Body of pancreas (tissue), 4 donors: ENCODE measurements around the gene PRXL2C. TPM values are rescaled to one million over a fixed set of nuclear protein-coding genes. Genes with fewer than 3 reads are reported as not detected.
A peak's percentile ranks its signal among the peaks of the same experiment; 100 is the strongest.

Experiments
- ATAC-seq: fragments of 150-250 bp; one replicate; pipeline ENCODE4 v1.9.1; 2016
- DNase-seq, 4 donors: peaks; one replicate each; pipeline ENCODE4 v3.0.0-alpha.2; 2019
- H3K27ac ChIP-seq, 4 donors: fragments of 200-600 bp; sonication (generic); 1 replicate in 3 of 4; 2 replicates in 1 of 4; pipeline versions ENCODE4 v1.5.1 to v1.6.1; 2016 to 2019; ENCODE audit warnings: mild to moderate bottlenecking in 1 of 4, mixed read lengths in 1 of 4, moderate library complexity in 1 of 4
- H3K27me3 ChIP-seq, 2 donors: fragments of 200-600 bp; sonication (generic); one replicate each; pipeline ENCODE4 v1.6.0; 2016; ENCODE audit warnings: mild to moderate bottlenecking in 1 of 2
- H3K36me3 ChIP-seq, 2 donors: fragments of 200-600 bp; sonication (generic); replicated peaks in 1 of 2; 2 replicates each; pipeline ENCODE4 v1.5.1; 2016; ENCODE audit warnings: low read depth in 2 of 2; ENCODE audit not compliant: insufficient read depth in 1 of 2
- H3K4me1 ChIP-seq: fragments of 200-600 bp; sonication (generic); one replicate; pipeline ENCODE4 v1.6.0; 2016
- H3K4me3 ChIP-seq, 2 donors: fragments of 200-600 bp; sonication (generic); 1 replicate in 1 of 2; 2 replicates in 1 of 2; pipeline ENCODE4 v1.5.1; 2016 to 2019
- H3K9me3 ChIP-seq, 3 donors: fragments of 200-600 bp; sonication (generic); 1 replicate in 2 of 3; 2 replicates in 1 of 3; pipeline ENCODE4 v1.5.1; 2016
- POLR2A ChIP-seq, 3 donors: fragments of 450-650 bp; IDR thresholded peaks; one replicate each; pipeline ENCODE4 v1.6.1; 2016; ENCODE audit warnings: antibody characterized with exemption in 3 of 3, mild to moderate bottlenecking in 2 of 3
- WGBS, 2 donors: methylation state at CpG; one replicate each; pipeline ENCODE4 v1.1.5; 2017; 5-methylcytosine and 5-hydroxymethylcytosine counted together
- intact Hi-C: fragments of 100-400 bp; cut with DNase I; formaldehyde crosslinking; loops from one replicate; pipeline ENCODE4 v1.15.1; 2023
- total RNA-seq, 2 donors: library from RNA; depleted of rRNA; stranded (reverse); fragments of >200 nt; gene quantifications; one replicate each; pipeline ENCODE4 v1.1.0, GENCODE V29; 2016
- TF ChIP-seq, protein P1 (sequence below), 7 experiments: fragments of 450-650 bp in 4 of 7; fragments of 200-600 bp in 3 of 7; sonication (generic) in 3 of 7; IDR thresholded peaks; one replicate each; pipeline ENCODE4 v1.5.1; 2016 to 2019; ENCODE audit warnings: antibody characterized with exemption in 7 of 7

PRXL2C gene
- total RNA-seq, 2 donors from 2014 or later, result 3.3 to 5.7 TPM

DNA sequence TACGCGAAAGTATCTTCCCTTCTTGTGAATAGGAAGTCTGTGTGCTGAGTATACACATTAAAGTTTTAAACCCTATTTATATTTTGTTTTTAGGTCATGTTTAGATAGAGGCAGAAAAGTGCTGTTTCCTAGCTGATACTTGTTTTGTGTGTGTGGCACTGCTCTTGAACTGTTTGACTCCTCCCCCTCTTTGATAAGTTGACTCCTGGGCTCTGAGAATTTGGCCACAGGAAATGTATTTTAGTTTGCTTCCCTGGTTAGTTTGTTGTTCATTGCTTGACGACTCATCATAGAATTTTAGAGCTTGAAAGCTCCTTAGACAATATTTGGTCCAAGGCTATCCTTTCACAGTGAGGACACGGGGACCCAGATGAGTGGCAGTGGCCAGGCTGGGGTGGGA lies 33.5 kb downstream of the PRXL2C start:
- intact Hi-C loops, result no loop called here
- Histone ChIP-seq H3K9me3 (no peaks in the 10 kb centered on the region), H3K27ac (no peak overlapping the region), H3K27me3 (no peaks in the 10 kb centered on the region), H3K4me3 (no peak overlapping the region), H3K4me1 (peaks cover 8% of the 10 kb centered on the region), H3K36me3 (no peaks in the 10 kb centered on the region)
- TF ChIP-seq POLR2A (IDR thresholded peaks at IDR 0.05), result no peak
- TF ChIP-seq, protein P1, sequence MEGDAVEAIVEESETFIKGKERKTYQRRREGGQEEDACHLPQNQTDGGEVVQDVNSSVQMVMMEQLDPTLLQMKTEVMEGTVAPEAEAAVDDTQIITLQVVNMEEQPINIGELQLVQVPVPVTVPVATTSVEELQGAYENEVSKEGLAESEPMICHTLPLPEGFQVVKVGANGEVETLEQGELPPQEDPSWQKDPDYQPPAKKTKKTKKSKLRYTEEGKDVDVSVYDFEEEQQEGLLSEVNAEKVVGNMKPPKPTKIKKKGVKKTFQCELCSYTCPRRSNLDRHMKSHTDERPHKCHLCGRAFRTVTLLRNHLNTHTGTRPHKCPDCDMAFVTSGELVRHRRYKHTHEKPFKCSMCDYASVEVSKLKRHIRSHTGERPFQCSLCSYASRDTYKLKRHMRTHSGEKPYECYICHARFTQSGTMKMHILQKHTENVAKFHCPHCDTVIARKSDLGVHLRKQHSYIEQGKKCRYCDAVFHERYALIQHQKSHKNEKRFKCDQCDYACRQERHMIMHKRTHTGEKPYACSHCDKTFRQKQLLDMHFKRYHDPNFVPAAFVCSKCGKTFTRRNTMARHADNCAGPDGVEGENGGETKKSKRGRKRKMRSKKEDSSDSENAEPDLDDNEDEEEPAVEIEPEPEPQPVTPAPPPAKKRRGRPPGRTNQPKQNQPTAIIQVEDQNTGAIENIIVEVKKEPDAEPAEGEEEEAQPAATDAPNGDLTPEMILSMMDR (IDR thresholded peaks at IDR 0.05), result no peak
- WGBS, 2 donors, result 74% methylated on average over 4 of the region's 4 CpGs
- no peak for DNase-seq
- ATAC-seq, result no peak

DNA sequence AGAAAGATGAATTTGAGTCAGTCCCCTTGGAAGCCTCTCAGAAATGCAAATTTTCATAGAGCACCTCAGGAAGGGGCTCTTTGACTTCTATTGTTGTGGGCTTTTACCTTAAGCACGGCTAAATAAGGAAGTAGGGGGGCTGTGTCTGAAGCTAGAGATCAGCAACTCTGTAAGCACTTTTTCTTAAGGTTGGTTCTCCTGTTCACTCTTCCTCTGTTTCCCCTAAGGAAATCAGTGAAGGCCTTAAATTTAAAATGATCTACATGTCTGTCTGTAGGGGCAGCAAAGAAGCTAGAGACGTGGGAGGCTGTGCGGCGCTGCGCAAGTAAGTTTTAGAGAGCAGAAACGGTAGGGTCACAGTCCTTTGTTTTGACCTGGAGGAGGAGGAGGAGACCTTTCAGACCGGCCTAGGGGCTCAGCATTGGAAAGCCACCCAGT lies 34.3 kb downstream of the PRXL2C start:
- H3K27me3 ChIP-seq, result no peaks in the 10 kb centered on the region
- TF ChIP-seq, protein P1 (IDR thresholded peaks at IDR 0.05), result no peak
- TF ChIP-seq POLR2A (IDR thresholded peaks at IDR 0.05), result no peak
- no peaks in the 10 kb centered on the region for H3K9me3 ChIP-seq
- ATAC-seq (no peak), DNase-seq (no peak)
- intact Hi-C loops, result no loop called here
- H3K36me3 ChIP-seq, result no peaks in the 10 kb centered on the region
- H3K4me1 ChIP-seq, result peaks cover 8% of the 10 kb centered on the region
- no peak overlapping the region for H3K27ac ChIP-seq
- H3K4me3 ChIP-seq, result no peak overlapping the region
- WGBS, 2 donors, result 63 to 81% methylated on average over 7 of the region's 7 CpGs

DNA sequence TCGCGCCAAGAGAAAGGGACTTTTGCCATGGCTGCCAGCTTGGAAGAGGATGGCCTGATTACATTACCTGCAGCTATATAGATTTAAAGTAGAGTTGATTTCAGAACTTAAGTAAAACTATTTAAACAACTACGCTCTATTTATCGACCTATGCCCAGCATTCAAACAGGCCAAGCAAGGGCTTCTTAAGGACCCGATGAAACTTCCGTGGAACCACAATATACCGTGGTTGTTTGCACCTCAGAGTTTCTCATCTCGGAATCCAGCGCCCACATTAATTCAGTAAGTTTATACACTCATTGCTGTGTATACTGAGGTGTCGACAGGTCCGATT lies 35.0 kb downstream of the PRXL2C start:
- intact Hi-C loops, result no loop called here
- peak overlapping the region in 3 of 4 donors; percentile 59 to 85 (median 82) for H3K27ac ChIP-seq
- TF ChIP-seq, protein P1 (IDR thresholded peaks at IDR 0.05), result no peak
- no peak for TF ChIP-seq POLR2A (IDR thresholded peaks at IDR 0.05)
- peaks cover 8% of the 10 kb centered on the region for H3K4me1 ChIP-seq
- 43 to 51% methylated on average over 11 of the region's 11 CpGs for WGBS, 2 donors
- no peaks in the 10 kb centered on the region for H3K36me3 ChIP-seq
- H3K4me3 ChIP-seq, result peak overlapping the region; percentile 22 to 60
- no peak for DNase-seq
- ATAC-seq, result no peak
- H3K27me3 ChIP-seq, result no peaks in the 10 kb centered on the region
- H3K9me3 ChIP-seq, result no peaks in the 10 kb centered on the region

DNA sequence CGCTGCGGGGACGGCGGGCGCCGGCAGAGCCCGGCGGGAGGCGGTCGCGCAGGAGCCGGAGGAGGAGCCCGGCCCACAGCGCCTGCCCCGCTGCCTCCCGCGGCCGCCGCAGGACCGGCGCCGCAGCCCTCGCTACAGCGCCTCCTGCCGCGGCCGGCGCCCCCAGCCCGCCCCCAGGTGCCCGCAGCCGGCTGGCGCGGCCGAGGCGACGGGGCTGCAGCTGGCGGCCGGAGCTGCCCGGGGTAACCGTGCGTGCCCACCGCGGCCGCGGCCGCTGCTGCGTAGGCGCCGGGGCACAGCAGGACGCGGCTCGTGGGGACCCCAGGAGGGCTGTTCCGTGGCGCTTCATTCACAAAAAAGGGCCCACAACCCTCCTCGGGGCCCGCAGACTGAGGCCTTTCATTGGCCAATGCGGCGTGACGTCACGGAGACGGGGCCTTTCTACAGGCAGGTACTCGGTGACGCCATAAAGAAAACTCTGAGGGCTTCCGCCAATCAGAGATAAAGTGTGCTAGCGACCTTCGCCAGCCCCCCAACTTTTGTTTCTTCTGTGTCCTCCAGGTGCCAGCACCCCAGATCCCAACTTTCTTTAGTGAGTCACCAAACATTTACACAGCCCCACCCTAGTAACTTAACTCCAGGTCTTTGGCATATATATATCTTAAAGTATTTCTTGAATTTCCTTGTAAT lies 35.5 kb downstream of the PRXL2C start, which contains the start of gene CDC14B:
TSS of gene CDC14B (minus strand) at position 353 of the 690 bp plus-strand sequence. CDS start 465 bp downstream, outside the sequence.
- DNase-seq (peak; percentile 96 to 98 (median 96)), ATAC-seq (peak; percentile 88)
- Histone ChIP-seq H3K36me3 (no peaks in the 10 kb centered on the region), H3K27ac (peak within 1 kb of the TSS; percentile 62 to 87 (median 82)), H3K4me1 (peaks cover 8% of the 10 kb centered on the region), H3K27me3 (no peaks in the 10 kb centered on the region), H3K9me3 (no peaks in the 10 kb centered on the region), H3K4me3 (peak within 1 kb of the TSS; percentile 55 to 60)
- peak in 1 of 3 donors; percentile 42 for TF ChIP-seq POLR2A (IDR thresholded peaks at IDR 0.05)
- TF ChIP-seq, protein P1 (IDR thresholded peaks at IDR 0.05), result peak in 5 of 7 experiments; percentile 10 to 63 (median 19)
- WGBS, 2 donors, result 1 to 6% methylated on average over 6 to 46 of the region's 66 CpGs
- intact Hi-C loops, result no loop called here

DNA sequence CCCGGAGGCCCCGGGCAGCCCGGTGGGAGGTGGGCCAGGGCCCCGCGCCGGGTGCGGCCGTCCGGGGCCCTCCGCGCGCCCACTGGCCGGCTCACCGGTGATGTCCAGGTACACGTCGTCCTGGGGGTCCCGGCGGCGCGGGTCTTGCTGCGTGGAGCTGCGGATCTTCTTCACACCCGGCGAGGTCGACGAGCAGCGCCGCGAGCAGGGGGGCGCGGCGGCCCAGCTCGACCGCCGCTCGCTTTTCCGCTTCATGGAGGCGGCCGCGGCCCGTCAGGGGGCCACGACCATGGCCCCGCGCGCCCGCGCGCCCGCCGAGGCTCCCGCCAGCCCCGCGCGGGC lies 36.0 kb downstream of the PRXL2C start:
- ATAC-seq, result peak; percentile 19

More for the DNA sequence above, 36.0 kb downstream of the PRXL2C start:
- Histone ChIP-seq H3K4me1 (peaks cover 8% of the 10 kb centered on the region), H3K27me3 (no peaks in the 10 kb centered on the region), H3K36me3 (no peaks in the 10 kb centered on the region), H3K27ac (peak overlapping the region; percentile 43 to 87 (median 82)), H3K4me3 (peak overlapping the region; percentile 32 to 55), H3K9me3 (no peaks in the 10 kb centered on the region)
- 1% methylated on average over 36 of the region's 54 CpGs; no CpG with 5 or more reads in 1 of the 2 donors for WGBS, 2 donors
- peak in 3 of 4 donors; percentile 16 to 33 (median 17) for DNase-seq
- TF ChIP-seq, protein P1 (IDR thresholded peaks at IDR 0.05), result no peak
- TF ChIP-seq POLR2A (IDR thresholded peaks at IDR 0.05), result no peak
- intact Hi-C loops, result no loop called here
